Adrenal gland (tissue), 5 donors: ENCODE results near the gene THSD4.

Source experiments
- CTCF ChIP-seq, 6 experiments: fragments of 450-650 bp in 4 of 6; fragments of 200-600 bp in 2 of 6; sonication (generic) in 1 of 6; IDR thresholded peaks; 1 replicate in 5 of 6; 2 replicates in 1 of 6; pipeline versions ENCODE4 v1.5.1 to v1.8.0; 2016 to 2021; ENCODE audit warnings: antibody characterized with exemption in 6 of 6, mild to moderate bottlenecking in 2 of 6, moderate library complexity in 1 of 6
- POLR2A ChIP-seq, 2 donors: fragments of 450-650 bp; IDR thresholded peaks; one replicate each; pipeline ENCODE4 v1.6.1; 2017; ENCODE audit warnings: antibody characterized with exemption in 2 of 2, mild to moderate bottlenecking in 2 of 2, moderate library complexity in 1 of 2
- donor health status: DM: no; HTN: no; CAD: no.

GRCh38 chr15:71094137-71094536 is 21.1 kb upstream of the THSD4 start:
- TF ChIP-seq CTCF (IDR thresholded peaks at IDR 0.05) (no peak), POLR2A (IDR thresholded peaks at IDR 0.05) (no peak)
